GM23338 (cell line): ENCODE measurements around the gene SCLY. TPM values are rescaled to one million over a fixed set of nuclear protein-coding genes. Genes with fewer than 3 reads are reported as not detected.

ENCODE experiments used
- ATAC-seq: fragments of 200-7000 bp; cut with Tn5 transposase; 3 replicates; pipeline ENCODE4 v1.9.1; 2020
- DNase-seq: peaks from one replicate; pipeline ENCODE4 v3.0.0-alpha.2; 2015; ENCODE audit warnings: low spot score
- H2AFZ ChIP-seq: fragments of 200-600 bp; sonication (generic); 2 replicates; pipeline ENCODE4 v1.8.0; 2016; ENCODE audit warnings: antibody characterized with exemption, mild to moderate bottlenecking, moderate library complexity
- H3F3A ChIP-seq: fragments of 200-600 bp; sonication (generic); replicated peaks from 2 replicates; pipeline ENCODE4 v1.8.0; 2017; ENCODE audit warnings: antibody characterized with exemption, mixed run types, low read depth
- H3K27ac ChIP-seq: fragments of 200-600 bp; sonication (generic); 2 replicates; pipeline ENCODE4 v1.6.1; 2016; ENCODE audit warnings: low read depth
- H3K27me3 ChIP-seq: fragments of 200-600 bp; sonication (generic); 2 replicates; pipeline ENCODE4 v1.8.0; 2016; ENCODE audit warnings: mild to moderate bottlenecking, mixed run types, moderate library complexity; ENCODE audit not compliant: insufficient read depth
- H3K36me3 ChIP-seq: fragments of 200-600 bp; sonication (generic); 2 replicates; pipeline ENCODE4 v1.8.0; 2016; ENCODE audit warnings: mild to moderate bottlenecking; ENCODE audit not compliant: insufficient read depth
- H3K4me1 ChIP-seq: fragments of 200-600 bp; sonication (generic); 2 replicates; pipeline ENCODE4 v1.8.0; 2016; ENCODE audit warnings: mild to moderate bottlenecking, moderate library complexity; ENCODE audit not compliant: insufficient read depth
- H3K4me2 ChIP-seq: fragments of 200-600 bp; sonication (generic); 2 replicates; pipeline ENCODE4 v1.7.1; 2017; ENCODE audit warnings: mixed run types
- H3K4me3 ChIP-seq: fragments of 200-600 bp; sonication (generic); 2 replicates; pipeline ENCODE4 v1.6.1; 2016; ENCODE audit warnings: mixed run types
- H3K79me2 ChIP-seq: fragments of 200-600 bp; sonication (generic); replicated peaks from 2 replicates; pipeline ENCODE4 v1.8.0; 2017; ENCODE audit warnings: mild to moderate bottlenecking; ENCODE audit not compliant: insufficient read depth
- H3K9me2 ChIP-seq: fragments of 200-600 bp; sonication (generic); 2 replicates; pipeline ENCODE4 v1.8.0; 2017; ENCODE audit not compliant: insufficient read depth
- H4K20me1 ChIP-seq: fragments of 200-600 bp; sonication (generic); replicated peaks from 2 replicates; pipeline ENCODE4 v1.8.0; 2017; ENCODE audit warnings: mild to moderate bottlenecking; ENCODE audit not compliant: insufficient read depth
- H3K27ac Mint-ChIP-seq: 2 replicates; pipeline ENCODE4 v1.8.0; 2020; ENCODE audit warnings: inconsistent platforms, mild to moderate bottlenecking, moderate library complexity, mixed read lengths
- H3K27me3 Mint-ChIP-seq: 3 replicates; pipeline ENCODE4 v1.8.0; 2022; ENCODE audit warnings: low read depth, mild to moderate bottlenecking, moderate library complexity, mixed read lengths, inconsistent platforms; ENCODE audit not compliant: insufficient read depth, poor library complexity
- H3K36me3 Mint-ChIP-seq: 3 replicates; pipeline ENCODE4 v1.8.0; 2021; ENCODE audit warnings: low read depth, mild to moderate bottlenecking, inconsistent platforms, moderate library complexity, mixed read lengths
- H3K4me1 Mint-ChIP-seq: 3 replicates; pipeline ENCODE4 v1.8.0; 2020; ENCODE audit warnings: mild to moderate bottlenecking, inconsistent platforms, mixed read lengths
- H3K4me3 Mint-ChIP-seq: 3 replicates; pipeline ENCODE4 v1.8.0; 2021; ENCODE audit warnings: moderate library complexity, mild to moderate bottlenecking, inconsistent platforms, mixed read lengths
- H3K9me3 Mint-ChIP-seq: 3 replicates; pipeline ENCODE4 v1.8.0; 2020; ENCODE audit warnings: moderate library complexity, mild to moderate bottlenecking, inconsistent platforms, mixed read lengths
- CREB1 ChIP-seq: fragments of 250-450 bp; sonication (Bioruptor Pico); IDR thresholded peaks from 2 replicates; pipeline ENCODE4 v1.5.0; 2020; ENCODE audit warnings: low read depth, mild to moderate bottlenecking, moderate library complexity
- EZH2 ChIP-seq: fragments of 200-600 bp; sonication (generic); IDR thresholded peaks from one replicate; pipeline ENCODE4 v1.8.0; 2017; ENCODE audit warnings: antibody characterized with exemption, mild to moderate bottlenecking, low read depth; ENCODE audit not compliant: unreplicated experiment
- JUNB ChIP-seq: IDR thresholded peaks from one replicate; pipeline ENCODE4 v1.6.1; 2016; ENCODE audit warnings: antibody characterized with exemption; ENCODE audit not compliant: unreplicated experiment
- ZNF462 ChIP-seq: fragments of 250-450 bp; sonication (Bioruptor Pico); IDR thresholded peaks from 2 replicates; pipeline ENCODE4 v1.5.0; 2020; ENCODE audit warnings: mild to moderate bottlenecking, moderate library complexity
- polyA plus RNA-seq: library from polyadenylated mRNA; unstranded; fragments of >200 nt; fragmentation: Nextera tagmentation; extraction: Ambion mirVana; gene quantifications from 2 replicates; pipeline ENCODE4 v1.2.1, GENCODE V29; 2016
- total RNA-seq: library from RNA; depleted of rRNA; stranded (reverse); fragments of >200 nt; shearing (Covaris generic); gene quantifications from 2 replicates; pipeline ENCODE4 v1.2.3, GENCODE V29; 2014
- TF ChIP-seq, protein P1 (sequence below), 2 experiments: fragments of 200-600 bp in 1 of 2; sonication (generic) in 1 of 2; conservative IDR thresholded peaks; 2 replicates each; pipeline versions ENCODE4 v1.5.1 to v1.6.1; 2016 to 2017; ENCODE audit warnings: antibody characterized with exemption in 2 of 2, low read depth in 2 of 2, mild to moderate bottlenecking in 2 of 2, moderate library complexity in 1 of 2
- TF ChIP-seq, protein P2 (sequence below): IDR thresholded peaks from 2 replicates; pipeline ENCODE4 v1.6.1; 2016; ENCODE audit warnings: antibody characterized with exemption

Gene SCLY
- total and polyA plus RNA-seq, 2 experiments from 2014 or later = 57.2 to 80.3 TPM

GRCh38 chr2:238029853-238030252 lies 30.9 kb upstream of the SCLY start (continued):
- TF ChIP-seq ZNF462 (CRISPR knock-in tag) (no peak), CREB1 (CRISPR knock-in tag) (no peak), EZH2 (no peak), JUNB (no peak)
- TF ChIP-seq, protein P1, sequence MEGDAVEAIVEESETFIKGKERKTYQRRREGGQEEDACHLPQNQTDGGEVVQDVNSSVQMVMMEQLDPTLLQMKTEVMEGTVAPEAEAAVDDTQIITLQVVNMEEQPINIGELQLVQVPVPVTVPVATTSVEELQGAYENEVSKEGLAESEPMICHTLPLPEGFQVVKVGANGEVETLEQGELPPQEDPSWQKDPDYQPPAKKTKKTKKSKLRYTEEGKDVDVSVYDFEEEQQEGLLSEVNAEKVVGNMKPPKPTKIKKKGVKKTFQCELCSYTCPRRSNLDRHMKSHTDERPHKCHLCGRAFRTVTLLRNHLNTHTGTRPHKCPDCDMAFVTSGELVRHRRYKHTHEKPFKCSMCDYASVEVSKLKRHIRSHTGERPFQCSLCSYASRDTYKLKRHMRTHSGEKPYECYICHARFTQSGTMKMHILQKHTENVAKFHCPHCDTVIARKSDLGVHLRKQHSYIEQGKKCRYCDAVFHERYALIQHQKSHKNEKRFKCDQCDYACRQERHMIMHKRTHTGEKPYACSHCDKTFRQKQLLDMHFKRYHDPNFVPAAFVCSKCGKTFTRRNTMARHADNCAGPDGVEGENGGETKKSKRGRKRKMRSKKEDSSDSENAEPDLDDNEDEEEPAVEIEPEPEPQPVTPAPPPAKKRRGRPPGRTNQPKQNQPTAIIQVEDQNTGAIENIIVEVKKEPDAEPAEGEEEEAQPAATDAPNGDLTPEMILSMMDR (conservative IDR thresholded peaks at IDR 0.05; ENCODE audit: low read depth in 2 of 2) = no peak

DNA sequence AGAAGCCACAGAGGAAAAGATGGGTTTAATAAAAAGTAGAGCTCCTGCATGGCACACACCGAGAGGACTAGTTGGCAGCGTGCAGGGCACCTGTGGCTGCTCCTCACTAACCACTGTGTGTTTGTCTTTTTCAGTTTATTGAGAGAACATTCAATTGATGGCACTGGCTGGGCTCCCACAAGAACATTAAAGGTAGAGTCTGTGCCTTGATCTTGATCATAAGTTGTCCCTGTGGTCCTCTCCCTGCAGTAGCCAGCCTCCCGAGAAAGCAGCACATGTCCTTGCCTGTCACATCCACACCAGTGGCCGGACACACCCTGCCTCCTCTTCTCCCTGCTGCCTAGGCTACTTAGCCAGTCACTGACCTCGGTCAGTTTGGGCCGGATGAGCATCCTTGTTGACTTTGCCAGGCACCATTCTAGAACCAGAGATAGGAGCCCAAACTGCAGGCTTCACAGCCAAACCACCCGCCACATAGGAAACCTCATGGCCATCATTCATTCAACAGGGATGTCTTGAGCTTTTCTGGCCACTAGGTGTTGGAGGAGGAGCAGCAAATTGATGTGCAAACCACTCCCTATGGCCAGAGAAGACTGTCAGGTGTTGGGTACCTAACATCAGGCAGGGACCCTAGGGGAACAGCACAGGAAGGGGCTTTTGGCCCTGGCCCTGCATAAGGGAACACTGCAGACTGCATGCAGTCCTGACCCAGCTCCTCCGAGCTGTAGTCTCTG lies 30.2 kb upstream of the SCLY start:
- H2AFZ ChIP-seq = no peak overlapping the region
- Mint-ChIP-seq H3K36me3 (peaks cover 35% of the 10 kb centered on the region), H3K4me3 (no peak overlapping the region), H3K27me3 (peaks cover 3% of the 10 kb centered on the region), H3K27ac (peak overlapping the region; percentile 50; the same call in 1 of the 2 replicates), H3K4me1 (peaks cover 20% of the 10 kb centered on the region), H3K9me3 (no peaks in the 10 kb centered on the region)
- H3F3A ChIP-seq = no peaks in the 10 kb centered on the region
- H3K27me3 ChIP-seq = no peaks in the 10 kb centered on the region
- no peaks in the 10 kb centered on the region for H4K20me1 ChIP-seq
- TF ChIP-seq, protein P2, sequence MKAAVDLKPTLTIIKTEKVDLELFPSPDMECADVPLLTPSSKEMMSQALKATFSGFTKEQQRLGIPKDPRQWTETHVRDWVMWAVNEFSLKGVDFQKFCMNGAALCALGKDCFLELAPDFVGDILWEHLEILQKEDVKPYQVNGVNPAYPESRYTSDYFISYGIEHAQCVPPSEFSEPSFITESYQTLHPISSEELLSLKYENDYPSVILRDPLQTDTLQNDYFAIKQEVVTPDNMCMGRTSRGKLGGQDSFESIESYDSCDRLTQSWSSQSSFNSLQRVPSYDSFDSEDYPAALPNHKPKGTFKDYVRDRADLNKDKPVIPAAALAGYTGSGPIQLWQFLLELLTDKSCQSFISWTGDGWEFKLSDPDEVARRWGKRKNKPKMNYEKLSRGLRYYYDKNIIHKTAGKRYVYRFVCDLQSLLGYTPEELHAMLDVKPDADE = no peak
- TF ChIP-seq, protein P1 (conservative IDR thresholded peaks at IDR 0.05; ENCODE audit: low read depth in 2 of 2) = 0 out of 4 replicates have a peak, but pooled peaks have one; percentile 20 to 25
- ATAC-seq (peak; percentile 48), DNase-seq (peak; percentile 28)
- H3K4me3 ChIP-seq = no peak overlapping the region
- no peaks in the 10 kb centered on the region for H3K9me2 ChIP-seq
- H3K79me2 ChIP-seq = no peaks in the 10 kb centered on the region
- H3K27ac ChIP-seq = no peak overlapping the region
- H3K4me2 ChIP-seq = no peak overlapping the region
- H3K4me1 ChIP-seq = 0 out of 2 replicates have a peak, but pooled peaks cover 6% of the 10 kb centered on the region
- peaks cover 7% of the 10 kb centered on the region; the same call in 1 of the 2 replicates for H3K36me3 ChIP-seq
